ENCODE data around the gene UGT1A9. TPM values are rescaled to one million over a fixed set of nuclear protein-coding genes. Genes with fewer than 3 reads are reported as not detected.

Gene UGT1A9
- polyA plus RNA-seq, 1 donor from 2014 or later = not detected

- no peaks in the 10 kb centered on the region for H3K9me2 ChIP-seq (ENCODE audit: insufficient read depth, low read length)
- H3K4me2 ChIP-seq (ENCODE audit: low read length) = no peak overlapping the region
- H3K9me3 ChIP-seq (ENCODE audit: low read length) = peaks cover 3% of the 10 kb centered on the region
- H3K9ac ChIP-seq (ENCODE audit: low read length) = no peak overlapping the region
- no peaks in the 10 kb centered on the region for H3K36me3 ChIP-seq (ENCODE audit: insufficient read depth, low read length)
- no peak overlapping the region for H3K27ac ChIP-seq (ENCODE audit: low read length)
- H3F3A ChIP-seq (ENCODE audit: insufficient read depth, low read length, poor library complexity, severe bottlenecking) = no peaks in the 10 kb centered on the region
- H3K4me3 ChIP-seq (ENCODE audit: low read length) = no peak overlapping the region
- H3K27me3 ChIP-seq (ENCODE audit: insufficient read depth, low read depth, low read length) = no peaks in the 10 kb centered on the region
- H2AFZ ChIP-seq (ENCODE audit: low read depth, low read length) = no peak overlapping the region
- TF ChIP-seq CTCF (IDR thresholded peaks at IDR 0.05; ENCODE audit: poor library complexity, severe bottlenecking) = no peak
- TF ChIP-seq RAD21 (conservative IDR thresholded peaks at IDR 0.05) = no peak
- no peak for TF ChIP-seq EZH2 (IDR thresholded peaks at IDR 0.05; ENCODE audit: borderline replicate concordance, insufficient read depth, low read length, poor library complexity, severe bottlenecking)
- no peak for TF ChIP-seq SMC3 (conservative IDR thresholded peaks at IDR 0.05; ENCODE audit: poor library complexity)
- no peaks in the 10 kb centered on the region for H3K79me2 ChIP-seq (replicated peaks; ENCODE audit: insufficient read depth, low read length)
- no peaks in the 10 kb centered on the region for H4K20me1 ChIP-seq (ENCODE audit: insufficient read depth)
Measured at GRCh38 chr2:233779722-233780121, 108.0 kb downstream of the UGT1A9 start.

GRCh38 chr2:233780771-233781170 is 109.1 kb downstream of the UGT1A9 start:
- Histone ChIP-seq H3K9me2 (ENCODE audit: insufficient read depth, low read length) (no peaks in the 10 kb centered on the region), H3K79me2 (replicated peaks; ENCODE audit: insufficient read depth, low read length) (no peaks in the 10 kb centered on the region), H4K20me1 (ENCODE audit: insufficient read depth) (no peaks in the 10 kb centered on the region), H2AFZ (ENCODE audit: low read depth, low read length) (no peak overlapping the region), H3K9me3 (ENCODE audit: low read length) (peaks cover 3% of the 10 kb centered on the region), H3K36me3 (ENCODE audit: insufficient read depth, low read length) (no peaks in the 10 kb centered on the region), H3F3A (ENCODE audit: insufficient read depth, low read length, poor library complexity, severe bottlenecking) (no peaks in the 10 kb centered on the region), H3K9ac (ENCODE audit: low read length) (no peak overlapping the region), H3K27me3 (ENCODE audit: insufficient read depth, low read depth, low read length) (no peaks in the 10 kb centered on the region), H3K27ac (ENCODE audit: low read length) (no peak overlapping the region), H3K4me3 (ENCODE audit: low read length) (no peak overlapping the region), H3K4me2 (ENCODE audit: low read length) (no peak overlapping the region)
- TF ChIP-seq CTCF (IDR thresholded peaks at IDR 0.05; ENCODE audit: poor library complexity, severe bottlenecking) = no peak
- TF ChIP-seq MXI1 (conservative IDR thresholded peaks at IDR 0.05; ENCODE audit: poor library complexity, severe bottlenecking) = no peak
- no peak for TF ChIP-seq POLR2AphosphoS5 (IDR thresholded peaks at IDR 0.05)

- no peaks in the 10 kb centered on the region for H3K79me2 ChIP-seq (replicated peaks; ENCODE audit: insufficient read depth, low read length)
- no peak overlapping the region for H3K9ac ChIP-seq (ENCODE audit: low read length)
- no peak overlapping the region for H3K27ac ChIP-seq (ENCODE audit: low read length)
- TF ChIP-seq REST (IDR thresholded peaks at IDR 0.05; ENCODE audit: borderline replicate concordance) (no peak), MXI1 (conservative IDR thresholded peaks at IDR 0.05; ENCODE audit: poor library complexity, severe bottlenecking) (no peak), RAD21 (conservative IDR thresholded peaks at IDR 0.05) (no peak), EZH2 (IDR thresholded peaks at IDR 0.05; ENCODE audit: borderline replicate concordance, insufficient read depth, low read length, poor library complexity, severe bottlenecking) (no peak), CTCF (IDR thresholded peaks at IDR 0.05; ENCODE audit: poor library complexity, severe bottlenecking) (no peak), EP300 (conservative IDR thresholded peaks at IDR 0.05; ENCODE audit: poor library complexity, severe bottlenecking) (no peak), POLR2AphosphoS5 (IDR thresholded peaks at IDR 0.05) (no peak), SMC3 (conservative IDR thresholded peaks at IDR 0.05; ENCODE audit: poor library complexity) (no peak), TAF1 (IDR thresholded peaks at IDR 0.05; ENCODE audit: low read depth) (no peak)
- H3K36me3 ChIP-seq (ENCODE audit: insufficient read depth, low read length) = no peaks in the 10 kb centered on the region
- H3K9me3 ChIP-seq (ENCODE audit: low read length) = peaks cover 2% of the 10 kb centered on the region
- no peaks in the 10 kb centered on the region for H3F3A ChIP-seq (ENCODE audit: insufficient read depth, low read length, poor library complexity, severe bottlenecking)
- no peak overlapping the region for H3K4me2 ChIP-seq (ENCODE audit: low read length)
- H2AFZ ChIP-seq (ENCODE audit: low read depth, low read length) = no peak overlapping the region
- no peaks in the 10 kb centered on the region for H3K9me2 ChIP-seq (ENCODE audit: insufficient read depth, low read length)
- H3K27me3 ChIP-seq (ENCODE audit: insufficient read depth, low read depth, low read length) = no peaks in the 10 kb centered on the region
- no peaks in the 10 kb centered on the region for H4K20me1 ChIP-seq (ENCODE audit: insufficient read depth)
- H3K4me3 ChIP-seq (ENCODE audit: low read length) = no peak overlapping the region
Measured at GRCh38 chr2:233789554-233789953, 117.9 kb downstream of the UGT1A9 start.

All from neural cell (in vitro differentiated cells).